MM.1S (cell line): ENCODE results near the gene TMEM82.

Experiments
- DNase-seq: peaks from one replicate; pipeline ENCODE4 v3.0.0-alpha.2; 2015
- H2AFZ ChIP-seq: fragments of 300-600 bp; sonication (generic); 2 replicates; pipeline ENCODE4 v1.6.0; 2016; ENCODE audit warnings: antibody characterized with exemption, low read length
- H3F3A ChIP-seq: fragments of 300-600 bp; sonication (generic); 2 replicates; pipeline ENCODE4 v1.6.1; 2016; ENCODE audit warnings: mild to moderate bottlenecking, antibody characterized with exemption, low read length, moderate library complexity, mixed read lengths; ENCODE audit not compliant: insufficient read depth
- H3K27ac ChIP-seq: fragments of 300-600 bp; sonication (generic); 2 replicates; pipeline ENCODE4 v1.5.1; 2016; ENCODE audit warnings: mild to moderate bottlenecking, low read length
- H3K27me3 ChIP-seq: fragments of 300-600 bp; sonication (generic); replicated peaks from 2 replicates; pipeline ENCODE4 v1.6.0; 2016; ENCODE audit warnings: low read length; ENCODE audit not compliant: insufficient read depth
- H3K36me3 ChIP-seq: fragments of 300-600 bp; sonication (generic); replicated peaks from 2 replicates; pipeline ENCODE4 v1.6.1; 2016; ENCODE audit warnings: mild to moderate bottlenecking, low read length, mixed read lengths; ENCODE audit not compliant: insufficient read depth
- H3K4me1 ChIP-seq: fragments of 300-600 bp; sonication (generic); 2 replicates; pipeline ENCODE4 v1.6.1; 2016; ENCODE audit warnings: low read length, mixed read lengths
- H3K4me2 ChIP-seq: fragments of 300-600 bp; sonication (generic); 2 replicates; pipeline ENCODE4 v1.6.0; 2016; ENCODE audit warnings: low read depth, low read length
- H3K4me3 ChIP-seq: fragments of 300-600 bp; sonication (generic); 2 replicates; pipeline ENCODE4 v1.5.1; 2016; ENCODE audit warnings: low read length, mixed read lengths
- H3K79me2 ChIP-seq: fragments of 300-600 bp; sonication (generic); 2 replicates; pipeline ENCODE4 v1.6.1; 2016; ENCODE audit warnings: mixed run types, low read length, mixed read lengths
- H3K9ac ChIP-seq: fragments of 300-600 bp; sonication (generic); 2 replicates; pipeline ENCODE4 v1.6.1; 2016; ENCODE audit warnings: low read length, mixed read lengths
- H3K9me2 ChIP-seq: fragments of 300-600 bp; sonication (generic); replicated peaks from 2 replicates; pipeline ENCODE4 v1.6.1; 2016; ENCODE audit warnings: mild to moderate bottlenecking, low read length, mixed read lengths; ENCODE audit not compliant: insufficient read depth
- H3K9me3 ChIP-seq: fragments of 300-600 bp; sonication (generic); replicated peaks from 2 replicates; pipeline ENCODE4 v1.6.1; 2016; ENCODE audit warnings: mild to moderate bottlenecking, low read length, mixed read lengths; ENCODE audit not compliant: insufficient read depth
- H4K20me1 ChIP-seq: fragments of 300-600 bp; sonication (generic); 2 replicates; pipeline ENCODE4 v1.6.1; 2016; ENCODE audit warnings: mild to moderate bottlenecking, low read length, moderate library complexity, mixed read lengths; ENCODE audit not compliant: insufficient read depth
- CTCF ChIP-seq: fragments of 300-600 bp; sonication (generic); IDR thresholded peaks from 2 replicates; pipeline ENCODE4 v1.5.1; 2016; ENCODE audit warnings: antibody characterized with exemption, low read length, mixed read lengths
- EZH2 ChIP-seq: fragments of 300-600 bp; sonication (generic); optimal IDR thresholded peaks from 2 replicates; pipeline ENCODE3; 2017; ENCODE audit warnings: low read depth, mild to moderate bottlenecking, antibody characterized with exemption, low read length, mixed read lengths
- EZH2phosphoT487 ChIP-seq: fragments of 300-600 bp; sonication (generic); IDR thresholded peaks from 2 replicates; pipeline ENCODE4 v1.6.1; 2018; ENCODE audit warnings: antibody characterized with exemption, low read length

Gene TMEM82

GRCh38 chr1:15750924-15751323 lies 8.6 kb downstream of the TMEM82 start:
- H3K9me2 ChIP-seq, result no peaks in the 10 kb centered on the region
- H3K36me3 ChIP-seq, result no peaks in the 10 kb centered on the region
- TF ChIP-seq EZH2 (no peak), CTCF (no peak), EZH2phosphoT487 (no peak)
- H3K27ac ChIP-seq, result no peak overlapping the region
- DNase-seq, result no peak
- no peaks in the 10 kb centered on the region for H3K79me2 ChIP-seq
- H3F3A ChIP-seq, result no peaks in the 10 kb centered on the region
- H3K9me3 ChIP-seq, result no peaks in the 10 kb centered on the region
- no peaks in the 10 kb centered on the region for H4K20me1 ChIP-seq
- H2AFZ ChIP-seq, result no peak overlapping the region
- no peak overlapping the region for H3K9ac ChIP-seq
- H3K4me1 ChIP-seq, result peaks cover 6% of the 10 kb centered on the region
- H3K27me3 ChIP-seq, result peaks cover 15% of the 10 kb centered on the region
- H3K4me3 ChIP-seq, result no peak overlapping the region
- no peak overlapping the region for H3K4me2 ChIP-seq

DNA sequence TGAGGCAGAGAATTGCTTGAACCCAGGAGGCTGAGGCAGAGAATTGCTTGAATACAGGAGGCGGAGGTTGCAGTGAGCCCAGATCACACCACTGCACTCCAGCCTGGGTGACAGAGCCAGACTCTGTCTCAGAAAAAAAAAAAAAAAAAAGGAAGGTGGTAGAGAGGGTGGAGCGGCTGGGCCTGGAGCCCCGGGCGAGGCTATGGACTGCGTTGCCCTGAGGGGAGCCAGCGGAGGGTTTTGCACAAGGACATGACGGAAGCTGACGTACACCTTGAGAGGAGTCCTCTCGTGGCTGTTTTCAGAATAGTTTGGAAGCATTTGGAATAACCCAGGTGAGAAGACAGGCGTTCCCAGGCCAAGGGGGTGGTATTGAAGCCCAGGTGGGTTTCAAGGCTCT lies 9.4 kb downstream of the TMEM82 start:
- Histone ChIP-seq H3K4me2 (no peak overlapping the region), H3K4me1 (peaks cover 1% of the 10 kb centered on the region; the same call in 1 of the 2 replicates), H3K9ac (no peak overlapping the region), H3K79me2 (no peaks in the 10 kb centered on the region), H3K36me3 (no peaks in the 10 kb centered on the region), H3F3A (no peaks in the 10 kb centered on the region), H4K20me1 (no peaks in the 10 kb centered on the region), H3K9me2 (no peaks in the 10 kb centered on the region), H3K4me3 (no peak overlapping the region), H3K9me3 (no peaks in the 10 kb centered on the region), H3K27me3 (peaks cover 21% of the 10 kb centered on the region), H2AFZ (no peak overlapping the region), H3K27ac (no peak overlapping the region)
- no peak for DNase-seq
- no peak for TF ChIP-seq CTCF
- TF ChIP-seq EZH2phosphoT487, result no peak
- no peak for TF ChIP-seq EZH2

DNA sequence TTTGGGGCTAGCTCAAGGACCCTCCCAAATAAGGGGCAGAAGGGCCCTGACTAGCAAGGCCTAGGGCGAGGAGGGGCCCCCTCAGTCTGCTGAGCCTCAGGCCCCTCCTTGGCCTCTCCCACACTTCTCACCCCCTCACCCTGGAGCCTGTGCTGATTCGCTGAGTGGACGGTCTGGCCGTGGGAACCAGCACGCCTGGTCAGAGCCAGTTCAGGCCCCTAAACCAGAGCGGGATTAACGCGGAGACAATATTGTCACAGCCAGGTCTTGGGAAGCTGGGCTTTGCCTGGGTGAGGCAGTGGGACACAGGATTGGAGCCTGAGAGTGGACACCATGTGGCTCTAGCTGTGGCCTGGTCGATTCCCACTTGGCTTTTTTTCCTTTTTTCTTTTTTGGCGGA lies 11.5 kb downstream of the TMEM82 start:
- no peak for DNase-seq
- Histone ChIP-seq H4K20me1 (no peaks in the 10 kb centered on the region), H3K9ac (no peak overlapping the region), H3K4me1 (no peaks in the 10 kb centered on the region), H3K27ac (no peak overlapping the region), H3F3A (no peaks in the 10 kb centered on the region), H3K9me3 (no peaks in the 10 kb centered on the region), H3K9me2 (no peaks in the 10 kb centered on the region), H3K4me3 (no peak overlapping the region), H3K27me3 (peaks cover 38% of the 10 kb centered on the region), H3K36me3 (no peaks in the 10 kb centered on the region), H3K79me2 (no peaks in the 10 kb centered on the region), H3K4me2 (no peak overlapping the region), H2AFZ (no peak overlapping the region)
- TF ChIP-seq EZH2phosphoT487 (no peak), EZH2 (no peak), CTCF (no peak)
